HG03196 (cell line): ENCODE results near the gene FITM2.
"Not testable (repeated sequence)": the region's sequence is repeated elsewhere in the genome, so short reads cannot be mapped to it uniquely, and the experiment has no call there.

Experiments
- ATAC-seq: cut with Tn5 transposase; IDR thresholded peaks from one replicate; pipeline ENCODE4 v1.9.1; 2021; ENCODE audit not compliant: unreplicated experiment

Gene FITM2

GRCh38 chr20:44334306-44334705 is 23.3 kb upstream of the FITM2 start:
- no peak for ATAC-seq

- ATAC-seq, result no peak
These were observed 20.2 kb upstream of the FITM2 start for GRCh38 chr20:44331201-44331600.

- ATAC-seq, result no peak
These were observed 17.4 kb upstream of the FITM2 start for GRCh38 chr20:44328428-44328827.

- not testable (repeated sequence) for ATAC-seq
These were observed 16.7 kb upstream of the FITM2 start for GRCh38 chr20:44327748-44328147.

GRCh38 chr20:44326391-44327159 is 15.6 kb upstream of the FITM2 start:
- no peak for ATAC-seq

- ATAC-seq, result no peak
These were observed 13.3 kb upstream of the FITM2 start for GRCh38 chr20:44324343-44324742.

GRCh38 chr20:44319839-44320422 is 8.9 kb upstream of the FITM2 start:
- no peak for ATAC-seq

- ATAC-seq, result no peak
These were observed 3.9 kb upstream of the FITM2 start for GRCh38 chr20:44314870-44315269.

GRCh38 chr20:44309763-44310663 is 989 bp downstream of the FITM2 start:
- ATAC-seq, result peak; percentile 14

- no peak for ATAC-seq
These were observed 4.1 kb downstream of the FITM2 start for GRCh38 chr20:44306927-44307326.

- ATAC-seq, result no peak
These were observed 6.6 kb downstream of the FITM2 start for GRCh38 chr20:44304383-44304782.

- no peak for ATAC-seq
These were observed 8.3 kb downstream of the FITM2 start for GRCh38 chr20:44302736-44303135.

GRCh38 chr20:44302026-44302669 is 8.9 kb downstream of the FITM2 start:
- ATAC-seq, result no peak

- ATAC-seq, result no peak
These were observed 9.7 kb downstream of the FITM2 start for GRCh38 chr20:44301285-44301684.

GRCh38 chr20:44299011-44299535 is 11.9 kb downstream of the FITM2 start:
- ATAC-seq, result not testable (repeated sequence)

GRCh38 chr20:44297721-44298120 is 13.3 kb downstream of the FITM2 start:
- no peak for ATAC-seq

GRCh38 chr20:44296011-44296410 is 15.0 kb downstream of the FITM2 start:
- ATAC-seq, result no peak

- no peak for ATAC-seq
These were observed 19.2 kb downstream of the FITM2 start for GRCh38 chr20:44291754-44292153.

- ATAC-seq, result no peak
These were observed 22.8 kb downstream of the FITM2 start for GRCh38 chr20:44288252-44288651.

- ATAC-seq, result no peak
These were observed 23.5 kb downstream of the FITM2 start for GRCh38 chr20:44287272-44288097.
